GOT3 (cell line): Measurements from ENCODE around the gene EEF1E1.

ENCODE experiments used
- DNase-seq: peaks from one replicate; lab custom pipeline; 2025; ENCODE audit warnings: mixed read lengths; lab: John Stamatoyannopoulos, UW

Gene EEF1E1

GRCh38 chr6:8087870-8088754 is 14.2 kb downstream of the EEF1E1 start:
- no peak for DNase-seq

- no peak for DNase-seq
Measured at GRCh38 chr6:8086755-8087306, 15.5 kb downstream of the EEF1E1 start.

- DNase-seq: peak; percentile 35
Measured at GRCh38 chr6:8085053-8085511, 17.3 kb downstream of the EEF1E1 start.

- no peak for DNase-seq
Measured at GRCh38 chr6:8084586-8084985, 17.8 kb downstream of the EEF1E1 start.

- no peak for DNase-seq
Measured at GRCh38 chr6:8082954-8083858, 19.1 kb downstream of the EEF1E1 start.

GRCh38 chr6:8082572-8082953 is 19.8 kb downstream of the EEF1E1 start:
- no peak for DNase-seq

GRCh38 chr6:8080362-8081151 is 21.8 kb downstream of the EEF1E1 start:
- DNase-seq: no peak

- no peak for DNase-seq
Measured at GRCh38 chr6:8079126-8079525, 23.2 kb downstream of the EEF1E1 start.

- no peak for DNase-seq
Measured at GRCh38 chr6:8077991-8078390, 24.4 kb downstream of the EEF1E1 start.

GRCh38 chr6:8075704-8076103 is 26.6 kb downstream of the EEF1E1 start:
- DNase-seq: no peak

GRCh38 chr6:8075185-8075584 is 27.2 kb downstream of the EEF1E1 start:
- DNase-seq: no peak

GRCh38 chr6:8074213-8074612 is 28.1 kb downstream of the EEF1E1 start:
- no peak for DNase-seq

GRCh38 chr6:8073758-8074157 is 28.6 kb downstream of the EEF1E1 start:
- DNase-seq: no peak

- no peak for DNase-seq
Measured at GRCh38 chr6:8070718-8071117, 31.6 kb downstream of the EEF1E1 start.

- no peak for DNase-seq
Measured at GRCh38 chr6:8069631-8070284, 32.6 kb downstream of the EEF1E1 start.

- DNase-seq: no peak
Measured at GRCh38 chr6:8069151-8069550, 33.2 kb downstream of the EEF1E1 start.

GRCh38 chr6:8066108-8066507 is 36.2 kb downstream of the EEF1E1 start:
- no peak for DNase-seq

GRCh38 chr6:8065519-8065911 is 36.8 kb downstream of the EEF1E1 start:
- DNase-seq: no peak

- DNase-seq: no peak
Measured at GRCh38 chr6:8064638-8065518, 37.5 kb downstream of the EEF1E1 start.
